H9 (cell line): ENCODE results near the gene CPT1B. TPM values are rescaled to one million over a fixed set of nuclear protein-coding genes. Genes with fewer than 3 reads are reported as not detected.

ENCODE experiments used
- DNase-seq: peaks from one replicate; pipeline ENCODE4 v3.0.0-alpha.2; 2017
- H2AFZ ChIP-seq: one replicate; pipeline ENCODE4 v1.6.1; 2013; ENCODE audit warnings: mild to moderate bottlenecking, low read length, control low read depth, moderate library complexity
- H2AK5ac ChIP-seq: 2 replicates; pipeline ENCODE4 v1.6.1; 2013; ENCODE audit warnings: low read length, control low read depth, mixed read lengths; ENCODE audit not compliant: insufficient read length
- H2BK120ac ChIP-seq: one replicate; pipeline ENCODE4 v1.6.1; 2013; ENCODE audit warnings: low read depth, mild to moderate bottlenecking, low read length, control low read depth, inconsistent platforms; ENCODE audit not compliant: poor library complexity, severe bottlenecking
- H2BK12ac ChIP-seq: 2 replicates; pipeline ENCODE4 v1.6.1; 2013; ENCODE audit warnings: low read length, control low read depth, mixed read lengths, low read depth; ENCODE audit not compliant: insufficient read length
- H2BK15ac ChIP-seq: 2 replicates; pipeline ENCODE4 v1.6.1; 2013; ENCODE audit warnings: low read depth, low read length, control low read depth
- H2BK20ac ChIP-seq: one replicate; pipeline ENCODE4 v1.6.1; 2013; ENCODE audit warnings: low read depth, mild to moderate bottlenecking, low read length, control low read depth, inconsistent platforms; ENCODE audit not compliant: poor library complexity, severe bottlenecking
- H2BK5ac ChIP-seq: 2 replicates; pipeline ENCODE4 v1.6.1; 2013; ENCODE audit warnings: low read length, control low read depth, mixed read lengths; ENCODE audit not compliant: insufficient read length
- H3K14ac ChIP-seq: 2 replicates; pipeline ENCODE4 v1.6.1; 2013; ENCODE audit warnings: low read length, control low read depth; ENCODE audit not compliant: insufficient read depth
- H3K18ac ChIP-seq: 2 replicates; pipeline ENCODE4 v1.6.1; 2013; ENCODE audit warnings: low read depth, mild to moderate bottlenecking, mixed read lengths, low read length, control low read depth; ENCODE audit not compliant: insufficient read length
- H3K23ac ChIP-seq: 2 replicates; pipeline ENCODE4 v1.6.1; 2013; ENCODE audit warnings: low read length, control low read depth, mixed read lengths, low read depth; ENCODE audit not compliant: insufficient read length
- H3K23me2 ChIP-seq: 2 replicates; pipeline ENCODE4 v1.6.1; 2013; ENCODE audit warnings: low read depth, mild to moderate bottlenecking, mixed read lengths, low read length, control low read depth; ENCODE audit not compliant: insufficient read length, poor library complexity, severe bottlenecking
- H3K27ac ChIP-seq: 2 replicates; pipeline ENCODE4 v1.5.1; 2013; ENCODE audit warnings: low read length, control low read depth, mixed read lengths, low read depth; ENCODE audit not compliant: insufficient read length
- H3K27me3 ChIP-seq: 2 replicates; pipeline ENCODE4 v1.6.1; 2013; ENCODE audit warnings: low read length, control low read depth, inconsistent platforms; ENCODE audit not compliant: insufficient read depth
- H3K4ac ChIP-seq: 2 replicates; pipeline ENCODE4 v1.6.1; 2013; ENCODE audit warnings: low read depth, mild to moderate bottlenecking, control low read depth, inconsistent platforms, low read length, moderate library complexity
- H3K4me1 ChIP-seq: 2 replicates; pipeline ENCODE4 v1.6.1; 2013; ENCODE audit warnings: low read length, control low read depth, inconsistent platforms; ENCODE audit not compliant: insufficient read depth
- H3K4me2 ChIP-seq: 2 replicates; pipeline ENCODE4 v1.6.1; 2013; ENCODE audit warnings: low read length, control low read depth, mixed read lengths; ENCODE audit not compliant: insufficient read length, insufficient read depth
- H3K56ac ChIP-seq: 2 replicates; pipeline ENCODE4 v1.6.1; 2013; ENCODE audit warnings: low read depth, mild to moderate bottlenecking, mixed read lengths, low read length, control low read depth; ENCODE audit not compliant: insufficient read length
- H3K79me1 ChIP-seq: 2 replicates; pipeline ENCODE4 v1.6.1; 2013; ENCODE audit warnings: low read depth, mild to moderate bottlenecking, moderate library complexity, low read length, control low read depth, inconsistent platforms; ENCODE audit not compliant: insufficient read depth, poor library complexity, severe bottlenecking
- H3K79me2 ChIP-seq: 2 replicates; pipeline ENCODE4 v1.6.1; 2013; ENCODE audit warnings: low read length, control low read depth, inconsistent platforms; ENCODE audit not compliant: insufficient read depth
- H3K9ac ChIP-seq: 2 replicates; pipeline ENCODE4 v1.6.1; 2013; ENCODE audit warnings: low read length, control low read depth, mixed read lengths; ENCODE audit not compliant: insufficient read length; ENCODE audit errors: extremely low read depth
- H3K9me3 ChIP-seq: one replicate; pipeline ENCODE4 v1.6.1; 2013; ENCODE audit warnings: low read depth, low read length, inconsistent platforms; ENCODE audit not compliant: control insufficient read depth
- H3T11ph ChIP-seq: one replicate; pipeline ENCODE4 v1.6.1; 2013; ENCODE audit warnings: mild to moderate bottlenecking, low read length, control low read depth, inconsistent platforms
- H4K20me1 ChIP-seq: one replicate; pipeline ENCODE4 v1.6.1; 2013; ENCODE audit not compliant: control insufficient read depth, insufficient read length, insufficient read depth
- H4K5ac ChIP-seq: 2 replicates; pipeline ENCODE4 v1.6.1; 2013; ENCODE audit warnings: low read depth, mild to moderate bottlenecking, mixed read lengths, low read length, control low read depth; ENCODE audit not compliant: insufficient read length
- H4K8ac ChIP-seq: replicated peaks from 2 replicates; pipeline ENCODE4 v1.6.1; 2013; ENCODE audit warnings: low read length, control low read depth, mixed read lengths, low read depth; ENCODE audit not compliant: insufficient read length
- H4K91ac ChIP-seq: 2 replicates; pipeline ENCODE4 v1.6.1; 2013; ENCODE audit warnings: low read depth, mild to moderate bottlenecking, moderate library complexity, mixed read lengths, low read length, control low read depth; ENCODE audit not compliant: insufficient read length
- H3K27ac Mint-ChIP-seq, 3 experiments: 2 replicates in 2 of 3; 3 replicates in 1 of 3; pipeline ENCODE4 v1.8.0; 2020 to 2021; ENCODE audit warnings: mixed read lengths in 3 of 3, mild to moderate bottlenecking in 1 of 3, moderate library complexity in 1 of 3
- H3K27me3 Mint-ChIP-seq: 2 replicates; pipeline ENCODE4 v1.8.0; 2021; ENCODE audit warnings: low read depth, mild to moderate bottlenecking, moderate library complexity, mixed read lengths
- H3K36me3 Mint-ChIP-seq, 3 experiments: 2 replicates in 2 of 3; 3 replicates in 1 of 3; pipeline ENCODE4 v1.8.0; 2020 to 2021; ENCODE audit warnings: low read depth in 3 of 3, mixed read lengths in 3 of 3; ENCODE audit not compliant: insufficient read depth in 1 of 3
- H3K4me1 Mint-ChIP-seq, 2 experiments: 2 replicates each; pipeline ENCODE4 v1.8.0; 2020; ENCODE audit warnings: mixed read lengths in 2 of 2
- H3K4me3 Mint-ChIP-seq, 2 experiments: 2 replicates in 1 of 2; 3 replicates in 1 of 2; pipeline ENCODE4 v1.8.0; 2020 to 2021; ENCODE audit warnings: mild to moderate bottlenecking in 2 of 2, mixed read lengths in 2 of 2, moderate library complexity in 1 of 2
- H3K9me3 Mint-ChIP-seq, 2 experiments: 2 replicates in 1 of 2; 3 replicates in 1 of 2; pipeline ENCODE4 v1.8.0; 2020; ENCODE audit warnings: mild to moderate bottlenecking in 2 of 2, mixed read lengths in 2 of 2, moderate library complexity in 1 of 2
- WGBS: extraction: QIAGEN DNeasy Blood & Tissue Kit; methylation state at CpG from one replicate; pipeline ENCODE4 v1.1.7; 2013; ENCODE audit warnings: missing lambda C conversion rate, low lambda C conversion rate, mixed read lengths; ENCODE audit not compliant: insufficient read length; ENCODE audit errors: extremely low coverage; 5-methylcytosine and 5-hydroxymethylcytosine counted together
- total RNA-seq: library from RNA; stranded (reverse); gene quantifications from 2 replicates; pipeline ENCODE4 v1.2.1, GENCODE V29; 2021
- TF ChIP-seq, protein P1 (sequence below): fragments of 200-600 bp; sonication (generic); conservative IDR thresholded peaks from 3 replicates; pipeline ENCODE4 v1.8.0; 2021; ENCODE audit warnings: antibody characterized with exemption, mild to moderate bottlenecking

Gene CPT1B
- total RNA-seq, 1 experiment from 2014 or later: 65.7 TPM

DNA sequence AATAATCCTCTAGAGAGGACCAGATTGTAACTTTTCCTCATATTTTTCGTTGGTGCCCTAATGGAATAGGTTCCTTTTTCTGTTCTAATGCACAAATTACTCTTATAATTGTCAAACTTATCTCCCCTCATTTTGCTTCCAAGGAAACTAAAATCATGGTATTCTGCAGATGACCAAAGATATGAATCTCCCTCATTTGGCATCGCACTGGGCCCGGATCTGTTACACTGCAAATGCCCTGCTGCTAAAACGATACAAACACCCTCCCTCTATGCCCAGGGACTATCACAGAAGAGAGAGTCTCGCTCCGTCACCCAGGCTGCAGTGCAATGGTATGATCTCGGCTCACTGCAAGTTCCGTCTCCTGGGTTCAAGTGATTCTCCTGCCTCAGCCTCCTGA is 24.9 kb downstream of the CPT1B start:
- Histone ChIP-seq H3K56ac (no peak overlapping the region), H3K14ac (no peak overlapping the region), H3K27ac (no peak overlapping the region), H3K4ac (no peak overlapping the region), H3T11ph (no peak overlapping the region), H4K5ac (no peak overlapping the region), H2BK20ac (no peak overlapping the region), H3K27me3 (no peaks in the 10 kb centered on the region), H2BK5ac (no peak overlapping the region), H3K79me1 (no peaks in the 10 kb centered on the region), H3K9ac (no peak overlapping the region), H3K79me2 (no peaks in the 10 kb centered on the region), H2BK12ac (no peak overlapping the region), H2AK5ac (no peak overlapping the region), H2AFZ (no peak overlapping the region), H4K8ac (no peak overlapping the region), H2BK15ac (no peak overlapping the region), H2BK120ac (no peak overlapping the region), H3K9me3 (no peaks in the 10 kb centered on the region), H3K23me2 (no peaks in the 10 kb centered on the region), H4K91ac (no peak overlapping the region), H3K4me1 (no peaks in the 10 kb centered on the region), H3K23ac (no peak overlapping the region), H3K18ac (no peak overlapping the region), H3K4me2 (no peak overlapping the region), H4K20me1 (no peaks in the 10 kb centered on the region)
- Mint-ChIP-seq H3K27ac (no peak overlapping the region), H3K36me3 (no peaks in the 10 kb centered on the region), H3K4me1 (peaks cover 12 to 13% of the 10 kb centered on the region in 2 experiments), H3K4me3 (no peak overlapping the region), H3K27me3 (peaks cover 12% of the 10 kb centered on the region), H3K9me3 (no peaks in the 10 kb centered on the region)
- WGBS: no CpG with 5 or more reads among the region's 8 CpGs
- DNase-seq: no peak
- TF ChIP-seq, protein P1, sequence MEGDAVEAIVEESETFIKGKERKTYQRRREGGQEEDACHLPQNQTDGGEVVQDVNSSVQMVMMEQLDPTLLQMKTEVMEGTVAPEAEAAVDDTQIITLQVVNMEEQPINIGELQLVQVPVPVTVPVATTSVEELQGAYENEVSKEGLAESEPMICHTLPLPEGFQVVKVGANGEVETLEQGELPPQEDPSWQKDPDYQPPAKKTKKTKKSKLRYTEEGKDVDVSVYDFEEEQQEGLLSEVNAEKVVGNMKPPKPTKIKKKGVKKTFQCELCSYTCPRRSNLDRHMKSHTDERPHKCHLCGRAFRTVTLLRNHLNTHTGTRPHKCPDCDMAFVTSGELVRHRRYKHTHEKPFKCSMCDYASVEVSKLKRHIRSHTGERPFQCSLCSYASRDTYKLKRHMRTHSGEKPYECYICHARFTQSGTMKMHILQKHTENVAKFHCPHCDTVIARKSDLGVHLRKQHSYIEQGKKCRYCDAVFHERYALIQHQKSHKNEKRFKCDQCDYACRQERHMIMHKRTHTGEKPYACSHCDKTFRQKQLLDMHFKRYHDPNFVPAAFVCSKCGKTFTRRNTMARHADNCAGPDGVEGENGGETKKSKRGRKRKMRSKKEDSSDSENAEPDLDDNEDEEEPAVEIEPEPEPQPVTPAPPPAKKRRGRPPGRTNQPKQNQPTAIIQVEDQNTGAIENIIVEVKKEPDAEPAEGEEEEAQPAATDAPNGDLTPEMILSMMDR: no peak
